Measurements from ENCODE around the gene RABGAP1L.
"Not testable (repeated sequence)": the region's sequence is repeated elsewhere in the genome, so short reads cannot be mapped to it uniquely, and the experiment has no call there.

RABGAP1L gene

GRCh38 chr1:174156437-174156836, 2.9 kb upstream of the RABGAP1L start:
- no peak for DNase-seq

GRCh38 chr1:174157157-174157806, 2.0 kb upstream of the RABGAP1L start:
- DNase-seq, result peak; percentile 93

GRCh38 chr1:174158767-174159251, 511 bp upstream of the RABGAP1L start:
- peak; percentile 49 for DNase-seq

GRCh38 chr1:174160109-174160473, 771 bp downstream of the RABGAP1L start:
- no peak for DNase-seq

GRCh38 chr1:174160603-174161002, 1.3 kb downstream of the RABGAP1L start:
- DNase-seq, result no peak

- DNase-seq, result no peak
These were observed 2.5 kb downstream of the RABGAP1L start for GRCh38 chr1:174161813-174162212.

GRCh38 chr1:174164826-174165225, 5.5 kb downstream of the RABGAP1L start:
- no peak for DNase-seq

GRCh38 chr1:174165471-174166137, 6.3 kb downstream of the RABGAP1L start:
- DNase-seq, result no peak

GRCh38 chr1:174166530-174167264, 7.4 kb downstream of the RABGAP1L start:
- no peak for DNase-seq

GRCh38 chr1:174167265-174167803, 8.0 kb downstream of the RABGAP1L start:
- DNase-seq, result no peak

GRCh38 chr1:174169342-174169741, 10.0 kb downstream of the RABGAP1L start:
- DNase-seq, result no peak

- DNase-seq, result no peak
These were observed 11.8 kb downstream of the RABGAP1L start for GRCh38 chr1:174171073-174171472.

- peak; percentile 77 for DNase-seq
These were observed 15.4 kb downstream of the RABGAP1L start for GRCh38 chr1:174174461-174175329.

- not testable (repeated sequence) for DNase-seq
These were observed 19.1 kb downstream of the RABGAP1L start for GRCh38 chr1:174178459-174178858.

GRCh38 chr1:174189428-174190062, 30.2 kb downstream of the RABGAP1L start:
- no peak for DNase-seq

- no peak for DNase-seq
These were observed 31.4 kb downstream of the RABGAP1L start for GRCh38 chr1:174190691-174191199.

GRCh38 chr1:174191349-174191862, 32.1 kb downstream of the RABGAP1L start:
- DNase-seq, result peak; percentile 29

GRCh38 chr1:174194461-174194860, 35.1 kb downstream of the RABGAP1L start:
- DNase-seq, result no peak

GRCh38 chr1:174197088-174197487, 37.8 kb downstream of the RABGAP1L start:
- DNase-seq, result no peak

- DNase-seq, result no peak
These were observed 38.2 kb downstream of the RABGAP1L start for GRCh38 chr1:174197547-174197946.

- no peak for DNase-seq
These were observed 38.9 kb downstream of the RABGAP1L start for GRCh38 chr1:174198202-174198601.

- DNase-seq, result no peak
These were observed 41.4 kb downstream of the RABGAP1L start for GRCh38 chr1:174200746-174201145.
